HEK293 (cell line): Measurements from ENCODE around the gene SCOC.
"Not testable (repeated sequence)": the region's sequence is repeated elsewhere in the genome, so short reads cannot be mapped to it uniquely, and the experiment has no call there.

Source experiments
- RBAK ChIP-seq: fragments of 450-650 bp; formaldehyde crosslinking; IDR thresholded peaks from 2 replicates; pipeline ENCODE4 v1.5.1; 2016; ENCODE audit warnings: missing biosample characterization, missing genetic modification characterization
- ZNF558 ChIP-seq: fragments of 450-650 bp; formaldehyde crosslinking; IDR thresholded peaks from 2 replicates; pipeline ENCODE4 v1.5.1; 2016; ENCODE audit warnings: missing biosample characterization, missing genetic modification characterization
- ZNF777 ChIP-seq: fragments of 450-650 bp; formaldehyde crosslinking; IDR thresholded peaks from 2 replicates; pipeline ENCODE4 v1.5.1; 2017; ENCODE audit warnings: missing biosample characterization, missing genetic modification characterization, borderline replicate concordance
- TF ChIP-seq, protein P1 (sequence below): fragments of 450-650 bp; formaldehyde crosslinking; IDR thresholded peaks from 2 replicates; pipeline ENCODE4 v1.5.1; 2016; ENCODE audit warnings: missing biosample characterization, missing genetic modification characterization
- TF ChIP-seq, protein P2 (sequence below): fragments of 450-650 bp; formaldehyde crosslinking; optimal IDR thresholded peaks from 2 replicates; pipeline ENCODE3; 2016; ENCODE audit warnings: missing biosample characterization, mild to moderate bottlenecking, missing genetic modification characterization

DNA sequence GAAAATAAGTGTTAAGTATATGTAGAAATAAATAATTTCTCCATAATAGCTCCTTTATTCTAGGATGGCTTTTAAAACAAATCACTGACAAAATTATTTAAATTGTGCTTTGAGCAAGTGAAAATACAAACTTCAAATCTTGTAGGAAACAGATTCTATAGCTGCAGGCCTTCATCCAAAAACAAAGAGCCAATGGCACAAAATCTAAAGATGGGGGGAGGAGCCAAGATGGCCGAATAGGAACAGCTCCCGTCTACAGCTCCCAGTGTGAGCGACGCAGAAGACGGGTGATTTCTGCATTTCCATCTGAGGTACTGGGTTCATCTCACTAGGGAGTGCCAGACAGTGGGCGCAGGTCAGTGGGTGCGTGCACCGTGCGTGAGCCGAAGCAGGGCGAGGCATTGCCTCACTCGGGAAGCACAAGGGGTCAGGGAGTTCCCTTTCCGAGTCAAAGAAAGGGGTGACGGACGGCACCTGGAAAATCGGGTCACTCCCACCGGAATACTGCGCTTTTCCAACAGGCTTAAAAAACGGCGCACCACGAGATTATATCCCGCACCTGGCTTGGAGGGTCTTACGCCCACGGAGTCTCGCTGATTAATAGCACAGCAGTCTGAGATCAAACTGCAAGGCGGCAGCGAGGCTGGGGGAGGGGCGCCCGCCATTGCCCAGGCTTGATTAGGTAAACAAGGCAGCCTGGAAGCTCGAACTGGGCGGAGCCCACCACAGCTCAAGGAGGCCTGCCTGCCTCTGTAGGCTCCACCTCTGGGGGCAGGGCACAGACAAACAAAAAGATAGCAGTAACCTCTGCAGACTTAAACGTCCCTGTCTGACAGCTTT is 39.9 kb downstream of the SCOC start:
- TF ChIP-seq RBAK, ZNF558, ZNF777 (tag by site-specific recombination): not testable (repeated sequence)
- TF ChIP-seq, protein P1, sequence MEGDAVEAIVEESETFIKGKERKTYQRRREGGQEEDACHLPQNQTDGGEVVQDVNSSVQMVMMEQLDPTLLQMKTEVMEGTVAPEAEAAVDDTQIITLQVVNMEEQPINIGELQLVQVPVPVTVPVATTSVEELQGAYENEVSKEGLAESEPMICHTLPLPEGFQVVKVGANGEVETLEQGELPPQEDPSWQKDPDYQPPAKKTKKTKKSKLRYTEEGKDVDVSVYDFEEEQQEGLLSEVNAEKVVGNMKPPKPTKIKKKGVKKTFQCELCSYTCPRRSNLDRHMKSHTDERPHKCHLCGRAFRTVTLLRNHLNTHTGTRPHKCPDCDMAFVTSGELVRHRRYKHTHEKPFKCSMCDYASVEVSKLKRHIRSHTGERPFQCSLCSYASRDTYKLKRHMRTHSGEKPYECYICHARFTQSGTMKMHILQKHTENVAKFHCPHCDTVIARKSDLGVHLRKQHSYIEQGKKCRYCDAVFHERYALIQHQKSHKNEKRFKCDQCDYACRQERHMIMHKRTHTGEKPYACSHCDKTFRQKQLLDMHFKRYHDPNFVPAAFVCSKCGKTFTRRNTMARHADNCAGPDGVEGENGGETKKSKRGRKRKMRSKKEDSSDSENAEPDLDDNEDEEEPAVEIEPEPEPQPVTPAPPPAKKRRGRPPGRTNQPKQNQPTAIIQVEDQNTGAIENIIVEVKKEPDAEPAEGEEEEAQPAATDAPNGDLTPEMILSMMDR (tag by site-specific recombination): not testable (repeated sequence)
- TF ChIP-seq, protein P2, sequence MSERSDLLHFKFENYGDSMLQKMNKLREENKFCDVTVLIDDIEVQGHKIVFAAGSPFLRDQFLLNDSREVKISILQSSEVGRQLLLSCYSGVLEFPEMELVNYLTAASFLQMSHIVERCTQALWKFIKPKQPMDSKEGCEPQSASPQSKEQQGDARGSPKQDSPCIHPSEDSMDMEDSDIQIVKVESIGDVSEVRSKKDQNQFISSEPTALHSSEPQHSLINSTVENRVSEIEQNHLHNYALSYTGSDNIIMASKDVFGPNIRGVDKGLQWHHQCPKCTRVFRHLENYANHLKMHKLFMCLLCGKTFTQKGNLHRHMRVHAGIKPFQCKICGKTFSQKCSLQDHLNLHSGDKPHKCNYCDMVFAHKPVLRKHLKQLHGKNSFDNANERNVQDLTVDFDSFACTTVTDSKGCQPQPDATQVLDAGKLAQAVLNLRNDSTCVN: not testable (repeated sequence)
